Effector CD4-positive, alpha-beta T cell (primary cell): ENCODE results near the gene C21orf91.

Experiments used
- DNase-seq: peaks from one replicate; pipeline ENCODE4 v3.0.0-alpha.2; 2020

Gene C21orf91

DNA sequence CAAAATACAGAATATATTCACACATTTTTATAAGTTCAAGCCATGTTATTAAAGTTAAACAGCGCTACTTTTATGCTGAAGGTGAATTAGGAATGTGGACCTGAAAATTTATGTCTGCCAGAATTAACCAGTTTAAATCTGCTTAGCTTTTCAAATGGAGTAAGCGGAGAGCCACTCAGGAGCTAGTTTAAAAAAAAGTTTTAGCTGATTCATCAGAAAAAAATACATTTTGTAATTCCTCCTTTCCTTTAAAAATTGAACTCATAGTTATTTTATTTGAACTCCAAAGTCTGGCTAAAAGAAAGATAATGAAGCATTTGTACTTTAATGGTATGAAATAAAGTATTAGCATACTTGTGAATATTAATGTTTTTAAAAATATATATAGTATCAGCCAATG, 21.2 kb downstream of the C21orf91 start:
- DNase-seq: no peak

DNA sequence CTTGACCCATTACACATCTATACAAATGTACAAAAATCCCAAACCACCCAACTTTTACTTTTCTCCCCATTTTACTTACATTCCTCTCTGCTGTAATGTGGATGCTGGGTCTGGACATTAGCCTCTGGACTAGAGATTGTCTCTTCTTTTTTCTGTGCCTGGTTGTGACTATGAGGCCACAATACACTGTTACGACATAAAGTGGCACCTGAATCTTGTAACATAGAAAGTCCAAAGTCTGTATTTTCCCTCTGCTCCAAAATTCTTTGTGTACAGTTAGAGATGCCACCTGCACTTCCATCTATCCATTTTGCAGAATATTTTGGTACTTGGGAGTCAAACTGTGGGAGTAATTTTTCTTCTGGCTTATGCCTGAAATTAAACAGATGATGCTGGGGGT, 22.7 kb downstream of the C21orf91 start:
- DNase-seq: no peak

DNA sequence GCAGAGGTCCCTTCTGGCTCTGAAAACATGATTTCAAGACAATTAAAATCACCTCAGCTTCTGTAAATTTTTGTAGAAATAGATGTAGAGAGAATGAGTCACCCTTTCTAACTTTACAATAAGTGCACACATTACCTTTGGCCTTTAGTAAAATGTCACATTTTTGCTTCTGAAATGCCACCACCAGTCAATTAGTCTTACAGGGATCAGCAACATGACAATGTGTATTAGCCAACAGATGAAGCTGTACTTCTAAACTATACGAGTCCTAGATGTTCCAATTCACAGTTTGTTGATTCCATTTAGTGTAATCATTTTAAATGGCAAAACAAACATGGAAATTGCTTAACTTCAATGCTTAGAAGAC, 23.1 kb downstream of the C21orf91 start:
- DNase-seq: no peak

DNA sequence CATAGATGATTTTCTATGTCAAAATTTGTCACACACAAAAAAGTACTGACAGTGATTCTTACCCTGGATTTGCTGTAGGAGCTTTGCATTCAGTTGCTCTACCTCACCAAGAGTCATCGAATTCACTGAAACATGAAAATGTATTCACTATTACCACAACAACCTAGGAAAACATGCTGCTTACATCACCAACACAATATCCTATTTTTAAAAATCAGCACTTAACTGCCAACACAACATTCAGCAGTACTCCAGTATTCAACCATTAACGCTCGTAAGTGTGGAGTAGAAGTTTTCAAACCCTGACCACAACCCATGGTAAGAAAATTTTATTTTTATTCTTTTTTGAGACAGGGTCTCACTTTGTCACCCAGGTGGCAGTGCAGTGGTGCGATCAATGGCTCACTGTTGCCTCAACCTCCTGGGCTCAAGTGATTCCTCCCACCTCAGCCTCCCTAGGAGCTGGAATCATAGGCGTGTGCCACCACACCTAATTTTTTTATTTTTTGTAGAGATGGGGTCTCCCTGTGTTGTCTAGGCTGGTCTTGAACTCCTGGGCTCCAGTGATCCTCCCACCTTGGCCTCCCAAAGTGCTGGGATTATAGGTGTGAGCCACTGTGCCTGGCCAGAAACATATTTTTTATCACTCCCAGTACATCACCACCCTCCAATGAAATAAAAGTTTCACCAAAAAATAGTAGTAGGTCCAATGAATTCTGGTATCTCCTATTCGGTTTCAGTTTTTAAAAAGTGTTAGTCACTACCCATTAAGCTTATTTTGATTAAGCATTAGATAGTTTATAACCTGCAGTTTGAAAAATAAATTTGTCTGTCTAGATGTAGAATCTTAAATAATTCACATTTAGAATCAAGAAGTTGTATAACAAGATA, 23.8 kb downstream of the C21orf91 start:
- no peak for DNase-seq

DNA sequence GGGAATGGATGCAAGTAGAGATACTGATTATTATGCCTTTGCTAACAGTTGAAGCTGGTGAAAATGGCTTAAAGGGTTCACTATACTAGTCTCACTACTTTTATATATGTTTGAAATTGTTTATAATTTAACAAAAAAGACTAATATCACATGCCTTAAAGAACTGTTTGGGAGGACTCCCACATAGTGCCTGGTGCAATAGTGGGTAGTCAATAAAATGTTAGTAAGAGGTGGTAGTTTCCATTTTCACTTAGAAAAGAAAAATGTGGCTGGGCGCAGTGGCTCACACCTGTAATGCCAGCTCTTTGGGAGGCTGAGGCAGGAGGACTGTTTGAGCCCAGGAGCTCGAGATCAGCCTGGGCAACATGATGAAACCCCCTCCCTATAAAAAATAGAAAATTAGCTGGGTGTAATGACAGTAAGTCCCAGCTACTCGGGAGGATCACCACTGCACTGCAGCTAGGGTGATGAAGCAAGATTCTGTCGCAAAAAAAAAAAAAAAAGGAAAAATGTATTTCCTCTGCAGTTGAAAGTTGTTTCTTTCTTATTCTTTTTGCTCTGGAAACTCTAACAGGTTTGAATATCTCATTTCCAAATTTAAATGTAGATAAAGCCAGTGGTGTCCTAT, 24.5 kb downstream of the C21orf91 start:
- DNase-seq: no peak

DNA sequence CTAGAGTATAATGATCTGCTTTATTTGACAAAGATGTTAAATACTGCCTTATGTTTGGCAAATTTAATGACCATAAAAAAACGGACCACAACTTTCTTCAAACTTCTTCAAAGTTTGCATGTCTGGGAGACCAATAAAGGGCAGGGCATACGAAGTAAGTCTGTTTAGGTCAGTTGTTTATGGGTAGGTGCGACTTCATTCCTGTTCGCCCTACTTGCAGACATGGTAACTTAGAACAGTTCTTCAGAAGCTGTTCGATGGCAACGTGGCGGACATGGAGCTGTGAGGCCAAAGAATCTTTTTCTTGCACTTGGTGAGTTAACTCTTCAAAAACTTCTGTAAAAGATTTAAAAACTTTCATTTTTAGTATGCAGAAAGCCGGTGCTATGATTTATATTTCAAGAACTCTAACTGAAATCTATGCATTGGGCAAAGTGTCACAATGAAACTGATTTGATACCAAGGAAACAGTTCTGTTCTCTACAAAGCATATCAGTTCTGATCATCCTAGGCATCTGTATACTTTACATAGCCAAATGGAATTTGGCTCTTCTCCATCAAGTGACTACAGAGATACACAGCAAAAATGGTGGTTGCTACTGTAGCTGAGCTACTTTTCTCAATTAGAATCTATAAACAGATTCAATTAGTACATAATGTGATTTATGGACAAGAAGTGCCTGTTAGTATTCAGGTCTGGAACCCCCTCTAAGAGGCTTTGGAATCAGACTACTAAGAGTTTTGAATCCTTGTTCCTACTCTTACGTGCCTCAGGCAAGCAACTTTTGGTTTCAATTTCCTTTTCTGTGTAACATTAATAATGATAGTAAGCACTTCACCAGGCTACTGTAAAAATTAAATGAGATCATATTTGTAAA, 25.7 kb downstream of the C21orf91 start:
- DNase-seq: no peak

DNA sequence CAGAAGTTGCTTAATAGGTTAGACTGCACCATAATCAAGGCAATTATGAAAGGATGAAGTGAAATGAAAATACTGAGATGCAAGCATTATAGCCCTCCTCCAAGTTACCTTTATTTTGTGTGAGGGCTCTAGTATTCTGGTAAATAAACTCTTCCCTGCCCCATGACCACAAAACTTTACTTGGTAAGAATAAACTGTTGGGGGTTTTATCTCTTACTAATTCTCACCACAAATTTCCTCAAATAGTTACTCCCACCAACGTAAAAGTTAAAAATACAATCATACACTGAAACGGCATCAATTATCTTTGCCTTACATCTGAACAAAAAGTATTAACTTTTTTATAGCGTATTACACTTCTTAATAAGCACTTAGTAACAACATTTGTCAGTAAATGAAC, 29.5 kb downstream of the C21orf91 start:
- DNase-seq: no peak

DNA sequence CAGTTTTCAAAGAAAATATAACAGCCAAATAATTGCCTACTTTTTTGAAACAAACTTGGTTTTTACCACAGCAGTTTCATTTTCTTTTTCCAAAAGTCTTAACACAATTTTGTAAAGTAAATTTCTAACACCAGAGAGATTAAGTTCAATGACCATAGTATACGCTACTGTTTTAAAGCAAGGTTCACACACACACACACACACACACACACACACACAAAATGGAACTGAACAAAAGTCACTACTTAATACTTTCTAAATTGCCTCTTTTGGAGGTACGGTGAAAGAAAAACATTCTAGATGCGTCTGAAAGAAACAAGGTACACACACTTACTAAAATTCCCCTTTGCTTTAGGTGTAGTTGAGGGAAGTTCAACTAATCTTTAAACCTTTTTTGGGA, 30.1 kb downstream of the C21orf91 start:
- DNase-seq: no peak

DNA sequence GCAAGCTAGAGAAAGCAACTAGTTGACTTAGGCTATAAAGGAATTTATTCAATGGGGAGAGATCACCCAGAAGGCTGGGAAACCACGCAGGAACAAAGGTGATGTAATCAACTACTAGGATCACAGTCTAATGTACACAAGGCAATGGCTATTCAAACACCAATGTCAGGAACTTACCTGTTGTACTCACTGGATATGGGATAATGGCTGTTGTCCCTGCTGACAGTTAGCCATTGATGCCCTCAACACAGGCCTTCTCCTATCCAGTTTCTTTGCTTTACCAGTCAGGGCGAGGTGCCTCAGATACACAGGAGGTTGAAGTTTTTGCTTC, 32.3 kb downstream of the C21orf91 start:
- DNase-seq: no peak

DNA sequence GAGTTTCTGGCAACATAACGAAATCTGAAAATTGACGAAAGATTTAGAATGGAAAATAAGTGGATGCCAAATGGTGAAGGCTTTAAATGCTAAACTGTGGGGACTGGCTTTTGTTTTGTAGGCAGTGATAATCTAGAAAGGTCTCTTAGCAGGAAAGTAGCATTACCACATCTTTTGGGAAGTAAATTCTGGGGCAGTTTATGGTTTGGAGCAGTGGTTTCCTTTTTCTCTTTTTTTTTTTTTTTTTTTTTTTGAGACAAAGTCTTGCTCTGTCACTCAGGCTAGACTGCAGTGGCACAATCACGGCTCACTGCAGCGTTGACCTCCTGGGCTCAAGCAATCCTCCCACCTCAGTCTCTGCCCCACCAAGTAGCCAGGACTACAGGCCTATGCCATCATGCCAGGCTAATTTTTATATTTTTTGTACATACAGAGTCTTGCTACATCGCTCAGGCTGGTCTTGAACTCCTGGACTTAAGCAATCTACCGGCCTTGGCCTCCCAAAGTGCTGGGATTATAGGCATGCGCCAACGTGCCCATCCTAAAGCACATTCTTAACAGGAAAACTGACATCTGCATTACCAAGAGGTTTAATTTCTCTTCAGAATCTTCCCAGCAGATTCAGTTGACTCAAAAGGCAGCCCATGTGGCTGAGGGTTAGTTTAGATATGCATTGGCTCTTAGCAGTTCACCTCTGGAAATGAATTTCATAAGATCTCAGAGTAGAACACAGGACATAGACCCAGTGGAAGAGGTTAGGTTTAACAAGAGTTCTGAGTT, 32.9 kb downstream of the C21orf91 start:
- no peak for DNase-seq

DNA sequence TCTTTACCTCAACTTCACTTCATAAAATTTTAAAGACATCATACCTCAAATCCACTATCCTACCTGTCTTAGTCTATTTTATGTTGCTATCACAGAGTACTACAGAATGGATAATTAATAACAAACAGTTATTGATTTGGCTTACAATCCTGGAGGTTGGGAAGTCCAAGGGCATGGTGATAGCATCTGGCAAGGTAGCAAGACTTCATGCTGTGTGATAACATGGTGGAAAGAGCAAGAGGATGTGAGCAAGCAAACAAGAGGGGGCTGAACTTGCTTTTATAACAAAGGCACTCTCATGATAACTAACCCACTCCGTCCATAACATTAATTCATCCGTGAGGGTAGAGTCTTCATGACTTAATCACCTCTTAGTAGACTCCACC, 33.8 kb downstream of the C21orf91 start:
- no peak for DNase-seq

DNA sequence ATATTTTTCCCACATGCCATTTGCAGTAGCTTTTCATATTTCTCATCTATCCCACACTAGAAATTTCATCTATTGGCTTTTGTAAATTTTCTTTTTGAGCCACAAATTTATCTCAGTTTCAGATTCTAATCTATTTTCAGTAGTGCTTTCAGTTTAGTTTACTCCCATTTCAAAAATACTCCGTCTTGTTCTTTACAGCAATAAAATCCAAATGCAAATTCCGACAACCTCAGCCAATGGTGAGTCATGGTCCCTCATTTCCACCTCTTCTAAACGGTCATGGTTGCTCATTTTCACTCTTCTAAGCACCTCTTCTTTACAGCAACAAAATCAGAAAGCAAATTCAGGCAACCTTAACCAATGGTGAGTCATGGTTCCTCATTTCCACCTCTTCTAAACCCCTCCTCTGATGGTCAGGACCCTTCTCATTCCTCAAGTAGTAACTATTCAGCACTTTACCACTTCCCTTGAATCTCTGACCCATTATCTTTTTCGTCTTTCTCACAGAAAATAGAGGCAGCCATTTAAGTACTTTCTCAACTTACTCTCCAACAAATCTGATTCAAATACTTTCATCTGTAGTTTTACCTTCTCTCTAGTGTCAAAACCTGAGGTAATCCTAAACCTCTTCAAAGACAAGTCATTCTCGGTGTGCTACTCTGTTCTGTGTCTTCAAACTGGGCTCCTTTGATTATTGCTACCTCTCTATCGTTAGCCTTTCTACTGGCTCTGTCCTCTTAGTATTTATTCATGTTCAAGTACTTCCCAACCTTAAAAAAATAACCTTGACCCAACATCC, 34.4 kb downstream of the C21orf91 start:
- DNase-seq: no peak

DNA sequence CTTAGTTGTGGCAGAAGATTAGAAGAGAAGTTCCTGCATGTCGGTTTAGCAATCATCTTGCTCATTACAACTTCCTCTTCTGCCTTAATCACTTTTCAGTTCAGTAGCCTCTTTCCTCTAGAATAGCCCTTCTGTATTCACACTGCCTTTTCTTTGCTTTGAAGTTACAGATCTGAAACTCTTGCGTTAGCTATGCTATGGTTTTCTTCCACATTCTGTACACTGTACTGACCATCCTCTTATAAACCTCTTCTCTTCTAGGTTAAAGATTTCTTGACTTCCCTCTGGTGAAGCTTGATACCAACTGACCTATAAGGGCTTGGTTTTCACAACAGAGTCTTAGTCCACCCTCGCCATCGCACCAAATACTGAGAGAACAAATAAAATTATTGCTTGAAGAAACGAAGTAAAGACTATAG, 35.0 kb downstream of the C21orf91 start:
- DNase-seq: no peak

DNA sequence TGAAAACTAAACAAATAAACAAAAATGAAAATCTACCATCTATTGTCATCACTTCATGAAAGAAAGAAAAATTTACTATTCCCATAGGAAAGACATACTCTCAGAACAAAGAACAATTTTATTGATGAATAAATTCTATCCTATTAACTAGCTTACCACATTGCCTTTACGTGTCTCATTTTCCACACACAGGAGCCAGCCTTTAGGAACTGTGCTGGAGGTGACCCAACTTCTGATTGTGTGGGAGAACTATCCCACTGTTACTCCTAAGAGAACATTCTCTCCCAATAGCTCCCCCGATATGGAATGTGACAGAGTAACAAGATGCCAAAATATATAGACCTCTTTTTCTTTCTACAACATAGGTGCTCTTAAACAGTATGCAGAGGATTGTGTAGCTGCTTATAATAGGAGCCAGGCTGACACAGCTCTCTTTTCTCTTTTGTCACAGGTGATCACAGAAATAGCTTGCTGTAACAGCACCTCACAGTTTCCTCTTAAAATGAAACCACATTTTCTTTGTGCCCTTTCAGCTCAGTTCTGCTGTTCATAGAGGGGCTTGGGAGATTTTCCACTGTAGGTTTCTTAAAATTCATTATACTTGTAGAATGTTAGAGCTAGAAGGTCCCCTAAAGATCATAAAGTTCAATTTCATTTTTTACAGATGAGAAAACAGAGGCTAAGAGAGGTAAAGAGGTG, 35.5 kb downstream of the C21orf91 start:
- DNase-seq: no peak

DNA sequence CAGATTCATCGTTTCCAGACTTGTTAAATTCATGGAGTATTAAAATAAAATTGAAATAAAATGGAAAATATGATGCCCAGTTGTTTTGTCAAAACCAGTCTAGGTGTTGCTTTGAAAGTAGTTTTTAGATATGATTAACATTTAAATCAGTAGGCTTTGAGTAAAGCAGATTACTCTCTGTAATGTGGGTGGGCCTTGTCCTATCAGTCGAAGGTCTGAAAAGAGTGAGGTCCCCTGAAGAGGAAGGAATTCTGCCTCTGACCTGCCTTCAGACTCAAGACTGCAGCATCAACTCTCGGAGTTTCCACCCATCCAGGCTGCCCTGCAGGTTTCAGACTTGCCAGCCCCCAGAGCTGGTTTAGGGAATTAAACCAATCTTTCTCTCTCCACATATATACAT, 36.2 kb downstream of the C21orf91 start:
- no peak for DNase-seq

DNA sequence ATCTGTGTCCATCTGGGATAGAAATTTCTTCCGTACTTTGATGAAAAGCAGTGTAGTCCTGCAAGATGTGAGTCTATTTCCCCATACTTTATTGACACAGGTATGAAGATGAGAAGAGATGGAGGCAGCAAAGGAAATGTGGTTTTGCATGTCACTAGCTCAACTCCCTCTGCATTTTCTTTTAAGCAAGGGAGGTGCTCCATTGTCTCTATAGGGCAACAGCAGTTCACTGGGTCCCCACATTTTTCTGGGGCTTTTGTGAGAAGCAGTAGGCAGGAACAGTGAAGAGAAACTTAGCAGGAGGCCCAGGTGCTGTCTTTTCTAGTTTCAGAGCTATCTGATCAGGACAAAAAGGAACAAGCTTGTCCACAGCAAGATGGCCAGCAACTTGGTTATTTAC, 37.1 kb downstream of the C21orf91 start:
- no peak for DNase-seq

DNA sequence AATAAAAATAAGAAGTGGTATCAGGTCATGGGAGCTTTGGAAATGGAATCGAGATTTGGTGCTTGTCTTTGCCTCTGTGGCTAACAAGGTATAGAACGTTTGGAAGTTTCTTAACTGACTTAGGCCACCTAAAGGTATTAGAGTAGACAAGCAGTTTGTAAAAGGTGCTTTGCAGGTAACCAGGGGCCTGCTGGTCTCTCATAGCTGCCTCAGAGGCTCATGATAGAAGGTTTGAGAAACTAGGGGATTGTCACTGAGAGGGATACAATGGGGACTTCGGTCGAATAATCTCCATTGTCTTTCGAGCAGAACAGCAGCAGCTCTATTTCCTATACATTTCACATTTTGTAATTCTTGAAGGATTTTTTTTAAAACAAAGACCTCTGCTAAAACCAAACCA, 37.6 kb downstream of the C21orf91 start:
- no peak for DNase-seq

DNA sequence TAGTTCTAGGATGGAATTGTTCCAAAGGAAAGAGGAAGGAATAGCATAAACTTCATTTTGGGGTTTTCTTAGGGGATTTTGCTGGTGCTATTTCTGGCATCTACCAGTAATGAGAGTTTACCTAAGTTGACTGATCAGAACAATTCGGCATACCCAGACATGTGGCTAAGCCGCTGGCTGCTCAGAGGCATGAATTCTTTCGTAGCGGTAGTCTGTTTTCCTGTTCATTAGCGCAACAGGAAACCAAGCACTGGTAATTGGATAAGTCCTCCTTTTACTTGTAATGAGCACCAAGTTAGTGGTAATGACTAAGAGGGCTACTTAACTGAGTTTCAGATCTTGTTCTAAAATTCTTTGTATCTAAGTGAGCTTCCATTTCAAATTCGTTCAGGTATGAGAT, 38.6 kb downstream of the C21orf91 start:
- peak; percentile 55 for DNase-seq

DNA sequence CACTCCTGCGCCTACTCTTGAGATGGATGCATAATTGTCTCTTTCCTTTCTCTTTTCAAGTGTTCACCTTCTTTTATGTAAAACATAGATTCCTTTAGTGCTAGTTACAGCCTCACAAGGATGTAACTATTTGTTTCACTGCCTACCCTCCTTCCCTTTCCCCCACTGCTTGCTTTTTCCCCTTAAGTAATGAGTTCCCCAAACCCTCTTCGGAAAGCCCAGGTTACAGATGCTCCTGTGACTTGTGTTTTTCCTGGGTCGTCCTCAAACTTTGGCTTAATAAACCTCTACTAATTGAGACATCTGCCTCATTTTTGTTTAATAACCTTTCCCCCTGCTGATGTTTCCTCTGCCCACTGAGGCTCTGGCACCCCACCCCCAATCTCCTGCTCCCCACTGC, 39.2 kb downstream of the C21orf91 start:
- DNase-seq: no peak

DNA sequence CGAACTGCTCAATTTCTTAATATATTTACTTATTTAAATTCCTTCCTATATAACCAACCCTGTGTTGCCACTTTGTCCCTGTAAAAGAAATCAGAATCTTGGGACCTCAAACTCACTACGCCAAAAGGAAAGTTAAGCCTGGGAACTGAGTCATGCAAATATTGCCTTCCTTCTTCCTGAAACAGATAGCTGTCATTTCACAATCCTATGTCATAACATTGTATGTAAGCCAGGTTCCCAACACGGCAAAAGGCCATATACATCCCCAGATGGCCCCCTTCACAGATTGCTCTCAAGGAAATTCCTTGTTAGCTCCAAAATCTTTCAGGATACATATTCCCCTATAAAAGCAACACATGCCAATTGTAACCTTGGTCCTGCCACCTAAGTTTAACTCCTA, 39.7 kb downstream of the C21orf91 start:
- no peak for DNase-seq

DNA sequence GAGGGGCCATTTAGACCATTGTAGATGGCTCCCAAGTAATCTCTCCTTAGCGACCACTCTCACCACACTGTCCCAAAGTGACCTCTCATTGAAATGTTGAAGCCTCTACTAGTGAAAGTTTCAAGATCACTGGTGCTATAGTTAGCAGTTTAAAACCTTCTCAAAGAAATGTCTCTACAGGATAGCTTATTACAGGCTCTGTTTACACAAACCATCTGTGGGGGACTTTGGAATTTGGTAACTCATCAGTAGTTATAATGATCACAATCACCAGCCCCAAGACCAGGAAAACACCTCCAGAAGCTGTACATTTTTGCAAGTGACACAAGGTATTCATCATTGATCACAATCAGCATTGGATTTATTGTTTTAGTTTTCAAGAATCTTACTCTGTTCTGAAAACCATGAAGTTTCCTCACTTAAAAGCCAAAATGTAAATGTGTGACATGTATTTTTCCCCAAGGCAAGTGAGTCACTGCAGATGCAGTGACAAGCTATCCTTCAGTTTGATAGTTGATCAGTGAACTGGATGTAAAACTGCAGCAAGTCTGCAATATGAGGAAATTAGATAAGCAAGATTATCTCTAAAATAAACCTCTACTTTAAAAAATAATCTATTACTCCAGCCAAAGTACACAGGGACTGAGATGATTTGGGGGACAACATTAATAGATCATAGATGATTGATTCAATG, 41.9 kb downstream of the C21orf91 start:
- no peak for DNase-seq
